Ramos (cell line): ENCODE data around the gene ASPG.

Experiments
- in situ Hi-C: fragments of 300-500 bp; cut with MboI; formaldehyde crosslinking; loops from one replicate; pipeline ENCODE4 v1.14.3; 2022; ENCODE audit warnings: low sequenced_read_pairs; ENCODE audit not compliant: unreplicated experiment

ASPG gene

DNA sequence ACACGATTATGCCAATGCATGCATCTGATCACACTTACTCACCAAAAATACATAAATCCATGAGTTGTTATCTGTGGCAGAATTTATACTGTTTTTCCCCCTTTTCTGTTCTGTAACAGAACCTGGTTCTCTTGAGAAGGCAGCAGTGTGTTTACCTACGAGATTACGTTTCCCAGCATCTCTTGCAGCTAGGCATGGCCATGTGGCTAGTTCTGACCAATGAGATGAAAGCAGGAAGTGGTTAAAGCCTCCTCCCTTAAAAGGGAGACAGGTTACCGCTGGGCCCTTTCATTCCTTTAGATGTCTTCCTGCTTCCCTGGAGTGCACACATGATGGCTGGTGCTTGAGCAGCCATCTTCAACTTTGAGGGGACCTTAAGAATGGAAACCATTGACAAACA is 11.7 kb upstream of the ASPG start:
- in situ Hi-C loops = no loop called here

DNA sequence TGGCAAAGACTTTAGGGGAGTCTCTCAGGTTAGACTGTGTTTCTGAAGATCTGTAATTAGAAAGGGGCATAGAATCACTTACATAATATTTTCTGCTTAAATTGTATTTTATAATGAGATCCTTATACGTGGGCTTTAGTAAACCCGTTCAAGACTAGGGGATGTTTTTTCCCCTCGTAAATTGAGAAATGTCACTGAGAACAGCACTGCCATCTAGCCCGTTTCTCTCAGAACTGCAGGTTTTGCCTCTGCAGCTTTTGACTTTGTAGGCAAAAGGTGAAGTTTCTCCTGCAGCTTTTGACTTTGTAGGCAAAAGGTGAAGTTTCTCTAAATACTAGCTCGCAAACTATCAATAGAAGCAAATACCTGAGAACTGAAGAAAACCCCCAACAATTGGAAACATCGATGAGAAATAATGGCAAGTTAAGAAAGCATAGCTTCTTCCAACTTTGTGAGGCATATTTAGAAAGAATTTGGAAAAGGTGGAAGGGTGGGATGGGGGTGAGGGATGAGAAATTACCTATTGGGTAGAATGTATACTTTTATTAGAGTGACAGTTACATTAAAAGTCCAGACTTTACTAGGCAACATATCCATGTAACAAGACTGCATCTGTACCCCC is 9.9 kb upstream of the ASPG start:
- in situ Hi-C loops = no loop called here

DNA sequence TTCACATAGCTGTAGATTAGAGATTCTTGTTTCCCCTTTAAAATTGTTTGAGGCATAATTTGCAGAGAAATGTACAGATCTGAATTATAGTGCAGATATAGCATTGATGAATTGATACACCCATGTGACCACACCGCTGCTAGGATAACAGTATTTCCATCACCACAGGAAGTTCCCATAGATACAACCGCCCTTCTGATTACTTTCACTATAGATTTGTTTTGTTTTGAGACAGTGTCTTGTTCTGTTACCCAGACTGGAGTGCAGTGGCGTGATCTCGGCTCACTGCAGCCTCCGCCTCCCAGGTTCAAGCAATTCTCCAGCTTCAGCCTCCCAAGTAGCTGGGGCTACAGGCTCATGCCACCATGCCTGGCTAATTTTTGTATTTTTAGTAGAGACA is 8.8 kb upstream of the ASPG start:
- in situ Hi-C loops = no loop called here

DNA sequence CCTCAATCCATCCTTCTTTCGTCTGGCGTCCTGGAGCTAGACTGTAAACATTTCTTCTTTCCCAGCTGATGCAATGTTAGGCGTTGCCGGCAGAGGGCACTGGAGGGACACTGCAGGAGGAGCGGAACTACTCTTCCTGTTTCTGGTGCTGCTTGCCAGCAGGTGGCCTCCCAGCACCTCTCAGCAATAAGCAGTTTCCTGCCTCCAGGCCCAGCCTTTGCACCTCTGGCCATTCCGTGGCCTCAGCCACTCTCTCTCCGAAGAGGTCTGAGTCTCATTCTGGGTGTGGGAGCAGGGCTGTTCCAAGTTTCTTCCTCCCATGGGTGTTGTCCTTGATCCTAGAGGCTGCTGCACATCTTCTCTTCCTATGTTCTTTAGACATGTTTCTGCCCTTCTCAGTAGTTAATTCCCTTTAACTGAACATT is 7.5 kb upstream of the ASPG start:
- in situ Hi-C loops = no loop called here

DNA sequence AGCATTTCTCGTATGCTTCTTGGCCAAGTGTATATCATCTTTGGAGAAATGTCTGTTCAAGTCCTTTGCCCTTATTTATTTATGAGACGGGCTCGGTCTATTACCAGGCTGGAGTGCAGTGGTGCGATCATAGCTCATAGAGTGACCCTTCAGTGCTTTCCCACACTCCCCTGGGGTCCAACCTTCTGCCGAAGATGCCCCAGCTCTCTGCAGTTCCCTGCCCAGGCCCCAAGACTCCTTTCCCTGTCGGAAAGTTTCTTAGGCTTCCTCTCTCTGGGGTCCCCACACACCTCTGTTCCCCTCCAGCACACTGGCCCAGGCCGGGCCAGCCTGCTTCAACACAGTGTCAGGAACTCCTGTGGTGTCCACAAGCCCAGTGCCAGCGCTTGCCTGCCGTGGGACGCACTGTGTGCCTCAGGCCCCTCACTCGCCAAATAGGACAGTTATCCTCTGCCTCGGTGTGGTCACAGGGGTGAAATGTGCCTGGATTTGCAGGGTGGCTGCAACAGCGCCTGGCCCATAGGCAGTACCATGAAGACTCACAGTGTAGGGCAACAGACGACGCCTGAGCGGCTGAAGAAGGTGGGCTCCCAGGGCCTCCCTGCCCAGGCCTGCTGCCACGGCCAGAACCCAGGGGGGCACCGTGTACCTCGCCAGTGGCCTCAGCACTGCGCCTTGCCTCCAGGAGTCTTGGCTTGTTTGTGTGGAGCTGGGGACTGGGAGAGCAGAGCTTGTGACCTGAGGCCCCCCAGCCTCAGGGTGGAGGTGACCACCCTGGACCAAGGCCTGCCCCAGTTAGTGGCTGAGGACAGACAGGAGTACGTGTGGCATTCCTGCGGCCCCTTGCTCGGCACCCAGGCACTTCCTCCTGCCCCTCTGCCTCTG is 4.9 kb upstream of the ASPG start:
- in situ Hi-C loops = no loop called here

DNA sequence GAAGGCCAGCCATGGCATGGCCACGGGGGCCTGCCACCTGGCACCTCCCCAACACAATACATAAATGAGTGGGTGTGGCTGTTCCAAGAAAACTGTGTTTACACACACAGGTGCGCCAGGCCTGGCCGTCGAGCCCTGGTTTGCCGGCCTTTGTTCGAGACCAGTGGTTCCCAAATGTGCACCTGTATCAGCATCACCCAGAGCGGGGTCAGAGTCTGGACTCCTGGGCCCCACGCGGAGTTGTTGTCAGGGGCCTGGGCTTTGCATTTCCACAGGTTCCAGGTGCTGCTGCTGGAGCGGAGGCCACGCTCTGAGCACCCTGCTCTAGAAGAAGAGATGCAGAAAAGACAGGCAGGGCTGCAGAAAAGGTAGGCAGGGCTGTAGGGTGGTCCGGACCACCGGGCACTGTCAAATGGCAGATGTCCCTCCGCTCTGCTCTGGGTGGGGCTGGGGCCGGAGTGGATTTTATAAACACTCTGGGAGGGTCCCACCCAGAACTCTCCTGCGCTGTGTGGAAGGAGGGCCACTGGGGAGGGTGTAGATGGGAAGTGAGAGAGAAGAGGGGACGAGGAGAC is 4.2 kb upstream of the ASPG start:
- in situ Hi-C loops = no loop called here

DNA sequence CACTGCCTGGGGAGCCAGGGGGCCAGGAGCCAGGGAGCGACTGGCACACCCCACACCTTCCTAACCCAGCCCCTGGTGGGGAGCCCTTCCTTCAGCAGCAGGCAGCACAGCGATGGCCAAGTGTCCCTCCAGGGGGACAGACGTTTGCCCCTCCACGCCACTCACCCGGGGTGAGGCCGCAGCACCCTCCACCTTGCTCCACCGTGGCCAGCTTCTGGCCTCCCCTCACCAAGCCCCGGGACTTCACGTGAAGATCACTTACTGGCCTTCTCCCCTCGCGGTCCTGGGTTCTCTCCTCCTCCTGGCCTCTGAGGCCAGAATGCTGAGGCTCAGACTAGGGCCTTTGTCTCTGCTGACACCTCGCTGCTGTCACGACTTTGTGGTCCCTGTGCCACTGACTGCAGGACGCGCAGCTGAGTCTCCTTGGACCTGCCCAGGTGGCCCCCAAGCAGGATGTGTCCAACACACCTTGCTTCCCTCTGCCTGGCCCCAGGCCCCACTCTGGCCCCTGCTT is 3.5 kb upstream of the ASPG start:
- in situ Hi-C loops = no loop called here

DNA sequence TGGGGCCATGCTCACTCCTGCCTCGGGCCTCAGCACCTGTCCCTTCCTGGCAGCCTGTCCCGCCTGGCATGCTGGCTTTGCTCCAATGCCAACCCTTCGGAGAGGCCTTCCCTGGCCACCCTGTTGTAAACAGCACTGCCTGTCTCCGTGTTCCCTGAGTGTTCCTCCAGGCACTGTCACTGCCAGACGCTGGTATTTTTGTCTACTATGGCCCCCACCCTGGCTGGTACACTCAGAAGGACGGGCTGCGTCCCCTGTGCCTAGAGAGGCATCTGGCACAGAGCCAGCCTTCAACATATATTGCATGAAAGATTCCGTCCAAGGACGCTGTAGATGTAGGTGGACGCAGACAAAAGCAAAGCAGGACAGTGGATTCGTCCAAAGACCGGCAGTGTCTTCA is 2.7 kb upstream of the ASPG start:
- in situ Hi-C loops = no loop called here

DNA sequence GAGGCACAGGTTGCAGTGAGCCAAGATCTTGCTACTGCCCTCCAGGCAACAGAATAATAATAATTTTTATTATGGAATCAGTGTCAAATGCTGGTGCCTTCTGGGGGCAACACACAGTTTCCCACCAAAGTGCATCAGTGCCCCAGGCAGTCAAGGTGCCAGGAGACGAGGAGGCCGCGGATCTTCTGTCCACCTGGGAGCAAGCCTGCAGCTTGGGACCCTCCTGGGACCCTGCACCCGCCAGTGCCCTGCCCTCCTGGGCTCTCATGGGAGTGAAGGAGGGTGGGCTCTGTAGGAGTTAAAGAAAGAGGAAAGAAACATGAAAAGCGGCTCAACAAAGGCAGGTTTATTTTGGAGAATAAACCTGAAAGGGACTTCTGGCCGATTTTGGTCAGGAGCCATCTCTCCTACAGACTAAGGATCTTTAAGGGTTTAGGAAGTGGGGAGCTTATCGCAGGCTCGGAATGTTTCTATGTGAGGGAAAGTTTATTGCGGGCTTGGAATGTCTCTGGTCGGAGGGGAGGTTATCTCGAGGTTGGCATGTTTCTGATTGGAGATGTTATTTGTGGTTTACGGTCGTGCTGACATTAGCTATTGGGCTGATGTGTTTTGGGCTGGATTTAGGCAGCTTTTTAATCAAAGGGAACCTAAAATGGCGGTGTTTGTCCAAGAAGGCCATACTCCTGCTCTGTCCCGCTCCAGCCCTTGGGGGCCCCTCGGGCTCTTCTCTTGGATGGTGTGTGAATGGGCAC is 1.1 kb upstream of the ASPG start:
- in situ Hi-C loops = no loop called here

DNA sequence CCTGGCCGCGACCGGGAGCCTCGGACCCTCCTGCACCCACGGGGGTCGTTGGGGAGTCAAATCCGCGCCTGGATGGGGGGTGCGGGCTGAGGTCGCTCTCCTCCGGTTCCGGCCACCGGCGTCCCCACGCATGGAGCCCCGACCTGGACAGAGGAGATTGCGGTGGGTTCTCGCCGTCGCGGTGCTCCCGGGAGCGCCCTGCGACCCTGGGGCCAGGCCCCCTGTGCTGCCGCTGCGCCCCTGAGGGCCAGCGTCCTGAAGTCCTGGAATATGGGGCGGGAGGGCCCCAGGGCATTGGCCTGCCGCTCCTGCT is 345 bp downstream of the ASPG start:
- in situ Hi-C loops = no loop called here

DNA sequence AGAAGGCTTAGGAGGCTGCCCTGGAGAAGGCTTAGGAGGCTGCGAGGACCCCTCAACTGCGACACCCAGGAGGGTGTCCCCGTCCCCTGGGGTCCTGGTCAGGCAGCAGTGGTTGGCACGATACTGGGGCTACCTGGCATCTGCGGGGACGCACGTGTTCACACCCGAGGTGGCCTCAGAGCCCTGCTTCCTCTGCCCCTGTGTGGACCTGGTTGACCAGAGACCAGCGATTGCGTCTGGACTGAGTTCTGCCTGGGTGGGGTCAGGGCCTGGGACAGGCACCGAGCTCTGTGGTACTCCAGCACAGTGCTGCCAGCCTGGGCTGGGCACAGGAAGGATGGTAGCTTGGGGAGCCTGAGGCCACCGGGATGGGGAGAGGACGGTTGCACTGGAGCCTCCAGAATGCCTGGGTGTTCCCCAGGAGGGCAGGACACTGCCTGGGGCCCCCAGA is 735 bp downstream of the ASPG start:
- in situ Hi-C loops = no loop called here

DNA sequence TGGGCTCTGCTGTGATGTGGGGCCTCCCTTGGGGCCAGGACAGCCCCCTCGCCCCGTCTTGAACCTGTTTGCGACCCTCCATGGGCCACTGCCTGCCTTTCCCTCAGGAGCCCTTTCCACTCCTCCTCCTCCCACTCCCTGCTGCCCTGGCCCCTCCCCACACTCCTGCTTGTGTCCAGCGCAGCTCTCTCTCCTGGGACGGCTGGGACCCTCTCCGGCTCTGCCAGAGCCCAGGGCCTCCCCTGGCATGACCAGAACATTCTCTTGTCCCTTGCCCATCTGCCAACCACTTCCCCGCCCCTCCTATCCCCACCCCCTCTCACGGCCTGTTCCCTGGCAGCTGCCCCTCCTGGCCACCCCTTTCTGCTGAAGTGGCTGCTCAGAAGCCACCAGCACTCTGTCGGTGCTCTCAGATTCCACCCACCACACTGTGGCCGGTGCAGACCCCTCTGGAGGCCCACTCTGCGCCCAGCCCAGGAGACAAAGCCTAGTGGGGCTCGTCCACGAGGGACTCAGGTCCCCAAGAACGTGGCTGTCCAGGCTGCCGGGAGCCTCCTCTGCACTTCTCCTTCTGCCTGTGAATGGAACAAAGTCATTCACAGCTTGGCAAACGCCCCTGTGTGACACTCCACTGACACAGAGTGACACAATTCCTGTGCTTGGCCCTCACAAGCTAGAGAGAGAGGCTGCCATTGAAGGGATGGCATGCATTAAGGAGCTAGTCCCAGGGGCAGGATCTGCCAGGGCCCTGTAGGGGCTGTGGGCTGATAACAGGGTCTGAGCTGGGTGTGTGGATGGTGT is 1.4 kb downstream of the ASPG start:
- in situ Hi-C loops = no loop called here

DNA sequence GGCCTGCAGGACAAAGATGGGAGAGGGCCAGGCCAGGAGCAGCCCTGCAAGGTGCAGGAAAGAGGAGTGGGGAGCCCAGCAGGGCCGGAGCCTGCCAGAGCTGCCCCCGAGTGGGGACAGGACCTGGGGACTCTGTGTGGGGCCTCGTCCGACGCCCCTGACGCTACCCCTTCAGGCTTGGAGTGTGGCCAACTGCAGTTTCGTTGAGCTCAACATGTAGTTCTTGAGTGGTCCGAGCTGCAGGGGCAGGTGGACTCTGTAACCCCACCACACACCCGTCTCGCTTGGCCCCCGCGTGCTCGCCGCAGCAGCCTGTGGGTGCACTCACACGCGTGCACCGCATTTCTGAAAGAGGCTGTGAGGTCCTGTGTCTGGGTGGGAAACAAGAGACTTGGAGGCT is 2.0 kb downstream of the ASPG start:
- in situ Hi-C loops = no loop called here

DNA sequence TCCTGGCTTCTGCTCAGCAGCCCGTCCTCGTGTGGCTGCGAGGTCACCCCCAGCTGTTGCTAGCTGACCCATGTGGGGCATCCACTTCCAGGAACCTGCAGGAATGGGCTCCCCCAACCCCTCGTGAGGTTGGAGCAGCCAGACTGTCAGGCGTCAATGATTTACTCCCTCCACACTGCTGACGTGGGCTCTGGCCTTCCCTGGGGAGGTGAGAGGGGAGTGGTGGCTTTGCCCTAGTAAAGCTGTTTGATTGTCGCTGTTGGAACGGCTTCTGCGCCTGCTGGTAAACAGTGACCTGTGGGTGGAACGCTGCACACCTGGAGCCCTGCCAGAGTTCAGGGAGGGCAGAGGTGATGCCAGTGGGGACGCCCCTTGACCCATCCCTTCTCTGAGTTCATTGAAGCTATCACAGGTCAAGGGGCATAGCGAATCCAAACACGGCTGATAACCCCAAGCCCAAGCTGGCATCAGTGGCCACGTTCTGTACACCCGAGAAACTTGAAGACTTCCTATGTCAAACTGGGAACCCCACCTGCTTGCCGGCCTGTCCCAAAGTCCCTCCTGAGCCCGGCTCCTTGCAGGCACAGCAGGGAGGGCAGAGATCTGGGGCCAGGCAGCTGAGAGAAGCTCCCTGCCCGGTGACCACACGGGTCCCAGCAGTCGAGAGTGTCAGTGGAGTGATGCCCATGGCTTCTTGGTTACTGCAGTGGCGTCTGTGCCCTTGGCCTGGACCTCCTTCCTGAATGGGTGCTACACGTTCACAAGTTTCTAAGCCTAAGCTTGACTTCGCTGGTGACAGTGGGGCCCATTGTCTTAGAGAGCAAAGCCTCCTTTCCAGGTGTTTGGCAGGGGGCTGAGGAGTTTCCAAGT is 2.7 kb downstream of the ASPG start:
- in situ Hi-C loops = no loop called here

DNA sequence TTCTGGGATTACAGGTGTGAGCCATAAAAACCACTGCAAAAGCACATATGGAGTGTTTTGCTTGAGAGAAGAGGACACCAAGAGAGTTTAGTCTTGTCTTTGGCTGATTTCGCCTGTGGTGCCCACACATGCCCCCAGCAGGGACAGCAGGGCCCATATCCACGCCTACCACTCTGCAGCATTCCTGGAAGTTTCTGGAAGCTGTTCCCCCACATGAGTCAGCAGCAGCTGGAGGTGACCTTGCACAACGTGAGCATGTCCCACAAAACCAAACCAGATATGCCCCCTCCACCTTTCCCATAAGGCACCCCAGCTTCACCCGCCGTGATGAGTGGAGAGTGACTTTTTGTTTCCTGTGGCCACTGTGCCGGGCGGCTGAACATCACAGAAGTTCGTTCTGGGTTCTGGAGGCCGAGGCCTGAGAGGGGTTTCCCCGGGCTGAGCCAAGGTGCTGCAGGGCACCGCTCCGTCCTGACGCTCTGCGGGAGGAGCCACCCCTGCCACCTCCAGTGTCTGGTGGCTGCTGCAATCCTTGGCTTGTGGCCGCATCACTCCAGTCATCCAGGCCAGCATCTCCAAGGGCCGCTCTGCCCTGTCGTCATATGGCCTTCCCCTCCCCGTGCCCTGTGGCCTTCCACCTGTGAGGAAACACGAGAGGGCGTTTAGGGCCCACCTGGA is 4.7 kb downstream of the ASPG start:
- in situ Hi-C loops = no loop called here

DNA sequence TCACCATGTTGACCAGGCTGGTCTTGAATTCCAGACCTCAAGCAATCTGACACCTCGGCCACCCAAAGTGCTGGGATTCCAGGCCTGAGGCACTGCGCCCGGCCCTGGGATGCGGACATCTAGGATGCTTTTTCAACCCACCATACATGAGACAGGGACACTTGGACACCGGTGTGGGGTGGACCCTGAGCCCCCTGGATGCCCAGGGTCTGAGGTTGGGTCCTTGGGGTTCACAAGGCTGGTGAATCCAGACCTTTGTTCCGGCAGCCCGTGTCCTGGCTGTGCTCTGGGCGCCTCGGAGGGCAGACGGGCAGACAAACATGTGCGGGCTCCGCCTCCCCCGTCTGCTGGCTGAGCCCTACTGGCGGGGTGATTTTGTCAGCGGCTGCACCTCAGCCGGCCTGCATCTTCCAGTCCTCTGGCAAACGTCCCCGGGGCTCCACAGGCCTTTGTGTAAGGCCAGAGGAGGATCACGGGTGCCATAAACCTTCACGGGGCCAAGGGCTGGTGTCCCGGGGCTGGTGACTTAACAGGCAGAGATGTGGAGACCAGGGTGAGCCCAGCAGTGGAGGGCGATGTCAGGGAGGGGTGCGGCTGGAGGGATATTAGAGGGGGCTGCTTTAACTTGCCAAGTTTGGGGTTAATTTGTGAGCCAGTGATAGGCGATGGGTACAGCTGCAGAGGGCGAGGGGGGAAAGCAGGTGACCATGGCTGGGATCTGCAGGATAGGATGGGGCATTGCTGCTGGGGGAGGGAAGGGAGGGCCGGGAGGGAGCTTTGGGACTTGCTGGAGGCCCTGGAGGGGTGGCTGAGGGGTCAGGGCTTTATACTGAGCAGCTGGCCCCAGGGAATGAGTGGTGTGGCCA is 5.8 kb downstream of the ASPG start:
- in situ Hi-C loops = no loop called here

DNA sequence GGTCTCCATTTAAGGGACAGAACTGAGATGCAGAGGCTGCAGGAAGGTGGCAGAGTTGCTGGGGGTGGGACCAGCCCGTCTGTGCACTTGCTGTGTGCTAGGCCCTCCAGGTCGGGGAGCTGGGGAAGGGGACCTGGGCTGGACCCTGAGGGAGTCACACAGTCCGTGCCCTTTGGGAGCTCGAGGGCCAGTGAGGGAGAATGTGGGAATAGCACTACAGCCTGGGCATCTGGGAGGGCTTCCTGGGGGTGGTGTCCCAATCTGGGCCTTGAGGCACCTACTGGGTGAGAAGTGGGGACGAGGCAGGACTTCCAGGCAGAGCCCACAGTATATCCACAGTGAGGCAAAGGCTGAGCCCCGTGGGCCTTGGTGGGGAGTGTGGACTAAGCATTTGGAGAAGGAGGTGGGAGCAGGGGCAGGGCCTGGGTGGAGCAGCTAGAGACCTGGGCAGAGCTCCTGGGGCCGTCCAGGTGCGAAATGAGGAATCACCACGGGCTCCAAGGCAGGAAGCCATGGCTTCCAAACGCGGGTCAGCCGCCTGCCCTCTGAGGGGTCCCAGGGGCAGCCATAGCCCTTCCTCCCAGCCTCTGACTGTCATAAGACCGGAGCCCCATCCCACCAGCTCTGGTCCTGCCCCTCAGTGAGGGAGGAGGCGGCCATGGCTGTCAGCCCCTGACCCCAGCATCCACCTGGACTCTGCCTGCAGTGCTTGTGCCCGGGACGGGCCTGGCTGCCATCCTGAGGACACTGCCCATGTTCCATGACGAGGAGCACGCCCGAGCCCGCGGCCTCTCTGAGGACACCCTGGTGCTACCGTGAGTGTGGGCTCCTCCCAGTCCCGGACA is 6.6 kb downstream of the ASPG start:
- in situ Hi-C loops = no loop called here
